H1 (cell line): ENCODE results near the gene MPP4. TPM values are rescaled to one million over a fixed set of nuclear protein-coding genes. Genes with fewer than 3 reads are reported as not detected.

Experiments
- GABPA ChIP-seq: IDR thresholded peaks from 2 replicates; pipeline ENCODE4 v1.6.1; 2011; ENCODE audit warnings: mild to moderate bottlenecking, low read length, moderate library complexity, borderline replicate concordance; ENCODE audit not compliant: insufficient read depth
- polyA plus RNA-seq, 7 experiments: library from polyadenylated mRNA; depleted of rRNA in 3 of 7; stranded (reverse) in 5 of 7; unstranded in 2 of 7; fragments of >200 nt in 5 of 7; fragments of 200-250 nt in 2 of 7; gene quantifications; 1 replicate in 5 of 7; 2 replicates in 1 of 7; 4 replicates in 1 of 7; pipeline versions ENCODE4 v1.2.1 to v1.2.3, GENCODE V29; 2011 to 2013; ENCODE audit warnings: missing spikeins in 2 of 7, mixed read lengths in 2 of 7
- total RNA-seq: library from RNA; stranded (reverse); fragmentation: NEBNext Ultra II Directional; extraction: Animal tissue kit (Norgen Biotek cat#: 25700); gene quantifications from 2 replicates; pipeline ENCODE4 v1.2.1, GENCODE V29; 2021

MPP4 gene
- total and polyA plus RNA-seq, 2 of the 8 experiments (the other 6 are each of a cell fraction or from before 2014, with no cell fraction given): not detected

GRCh38 chr2:201653221-201653620, 45.2 kb downstream of the MPP4 start (continued):
- TF ChIP-seq GABPA: no peak
- TF ChIP-seq, all 59 proteins: peak for 0
